NAMALWA (cell line): ENCODE results near the gene MKNK2.
A peak's percentile ranks its signal among the peaks of the same experiment; 100 is the strongest.

Source experiments
- DNase-seq: peaks from one replicate; pipeline ENCODE4 v3.0.0-alpha.2; 2015; ENCODE audit warnings: low spot score

Gene MKNK2

DNA sequence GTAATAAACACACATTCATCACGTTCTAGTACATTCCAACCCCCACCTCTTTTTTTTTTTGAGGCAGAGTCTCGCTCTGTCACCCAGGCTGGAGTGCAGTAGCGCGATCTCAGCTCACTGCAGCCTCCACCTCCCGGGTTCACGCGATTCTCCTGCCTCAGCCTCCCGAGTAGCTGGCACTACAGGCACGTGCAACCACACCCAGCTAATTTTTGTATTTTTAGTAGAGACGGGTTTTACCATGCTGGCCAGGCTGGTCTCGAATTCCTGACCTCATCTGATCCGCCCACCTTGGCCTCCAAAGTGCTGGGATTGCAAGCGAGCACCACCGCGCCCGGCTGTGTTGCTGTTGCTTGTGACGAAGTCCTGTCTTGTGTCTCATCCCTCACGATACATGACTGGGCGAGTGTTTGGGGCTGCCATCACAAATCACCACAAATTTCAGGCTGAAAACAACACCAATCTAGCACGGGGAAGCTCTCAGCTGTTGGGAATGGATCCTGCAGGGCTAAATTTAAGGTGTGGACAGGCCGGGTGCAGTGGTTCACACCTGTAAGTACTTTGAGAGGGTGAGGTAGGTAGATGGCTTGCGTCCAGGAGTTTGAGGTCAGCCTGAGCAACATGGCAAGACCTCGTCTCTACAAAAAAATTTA, 29.4 kb upstream of the MKNK2 start:
- no peak for DNase-seq

DNA sequence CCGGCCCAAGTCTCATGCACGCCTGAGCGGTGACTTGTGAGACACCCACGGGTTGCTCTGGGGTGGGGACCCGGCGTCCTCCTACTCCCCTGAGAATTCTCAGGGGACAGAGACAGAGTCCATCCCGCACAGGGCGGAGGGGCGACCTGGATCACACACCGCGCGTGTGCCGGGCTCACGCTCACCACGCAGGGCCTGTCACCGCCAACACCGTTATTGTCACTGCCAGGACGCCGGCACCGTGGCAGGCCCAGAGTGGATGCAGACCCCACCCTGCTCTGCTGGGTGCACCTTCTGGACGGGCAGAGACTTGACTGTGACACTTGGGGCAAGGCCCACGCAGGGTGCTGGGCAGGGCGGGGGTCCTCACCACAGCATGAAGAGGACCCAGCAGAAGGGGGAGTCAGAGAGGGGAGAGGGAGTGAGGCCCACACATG, 28.8 kb upstream of the MKNK2 start:
- no peak for DNase-seq

DNA sequence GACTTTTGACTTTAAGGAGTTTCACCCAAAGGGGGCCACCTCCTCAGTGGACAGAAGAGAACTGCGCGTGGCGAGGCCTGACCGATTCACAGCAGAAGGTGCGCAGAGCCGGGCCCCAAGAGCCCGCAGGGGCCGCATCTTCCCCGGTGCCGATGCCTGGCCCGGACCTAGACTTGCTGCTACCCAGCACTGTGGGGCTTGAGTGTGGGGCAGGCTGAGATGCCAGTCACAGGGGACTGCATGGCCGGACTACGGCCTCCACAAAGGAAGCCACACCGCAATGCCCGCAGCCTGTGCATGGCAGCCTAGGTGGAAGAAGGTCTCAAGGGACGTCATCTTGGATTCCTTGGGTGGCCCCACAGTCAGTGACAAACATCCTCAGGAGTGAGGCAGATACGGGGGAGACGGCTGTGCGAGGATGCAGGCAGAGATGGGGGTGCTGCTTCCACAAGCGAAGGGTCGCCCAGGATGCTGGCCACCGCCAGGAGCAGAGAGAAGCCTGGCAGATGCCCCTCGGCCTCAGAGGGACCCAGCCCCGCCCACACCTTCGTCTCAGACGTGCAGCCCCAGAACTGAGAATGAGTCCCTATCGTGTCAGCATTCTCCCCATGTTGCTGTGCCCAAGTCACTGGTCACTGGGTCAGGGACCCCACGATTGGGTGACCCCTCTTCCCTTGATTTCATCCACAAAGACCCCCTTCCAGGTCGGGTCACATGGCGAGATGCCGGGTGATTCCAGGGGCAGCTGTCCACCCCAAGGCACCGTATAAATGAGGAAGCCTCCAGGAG, 28.2 kb upstream of the MKNK2 start:
- DNase-seq = no peak

DNA sequence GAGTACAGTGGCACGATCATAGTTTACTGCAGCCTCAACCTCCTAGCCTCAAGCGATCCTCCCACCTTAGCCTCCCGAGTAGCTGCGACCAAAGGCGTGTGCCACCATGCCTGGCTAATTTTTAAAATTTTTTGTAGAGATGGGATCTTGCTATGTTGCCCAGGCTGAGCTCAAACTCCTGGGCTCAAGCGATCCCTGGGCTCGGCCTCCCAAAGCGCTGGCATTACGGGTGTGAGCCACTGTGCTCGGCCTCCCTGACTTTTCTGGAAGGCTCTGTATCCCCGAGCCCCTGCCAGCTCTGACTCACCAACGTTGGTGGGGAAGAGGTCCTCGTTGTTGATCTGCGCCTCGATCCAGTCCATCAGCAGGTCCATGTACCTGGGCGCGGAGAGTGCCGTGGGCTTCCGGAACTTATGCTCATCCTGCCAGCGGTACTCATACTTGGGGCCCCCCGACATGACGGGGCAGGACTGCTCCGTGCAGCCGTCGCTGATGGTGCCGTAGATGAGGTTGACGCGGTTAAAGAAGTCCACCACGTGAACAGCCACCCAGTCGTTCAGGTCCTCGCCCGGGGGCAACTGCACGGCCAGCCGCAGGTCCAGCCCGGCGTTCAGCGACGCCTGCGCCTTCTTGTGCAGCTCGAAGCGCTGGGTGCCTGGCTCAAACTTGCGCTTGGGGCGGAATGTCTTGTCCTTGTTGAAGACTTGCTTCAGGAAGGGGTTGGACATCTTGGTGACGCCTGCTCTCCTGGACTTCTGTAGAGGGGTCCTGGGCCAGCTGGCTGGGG, 27.0 kb upstream of the MKNK2 start:
- no peak for DNase-seq

DNA sequence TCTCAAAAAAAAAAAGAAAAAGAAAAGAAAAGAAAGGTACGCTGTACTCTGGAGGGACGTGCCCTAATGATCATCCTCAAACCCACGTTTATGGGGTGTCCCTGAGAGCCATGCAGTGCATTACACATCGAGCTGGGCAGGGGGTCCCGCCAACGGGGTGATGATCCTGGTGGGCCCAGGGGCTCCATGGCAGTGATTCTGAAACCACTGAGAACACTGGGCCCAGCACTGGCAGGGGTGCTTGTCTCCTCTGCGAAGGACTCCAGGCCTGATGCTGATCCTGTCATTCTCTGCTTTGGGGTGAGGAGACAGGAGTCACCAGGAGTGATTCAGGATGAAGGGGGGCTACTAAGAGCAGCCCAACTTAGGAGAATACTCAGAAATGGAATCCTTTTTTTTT, 26.4 kb upstream of the MKNK2 start:
- DNase-seq = no peak

GRCh38 chr19:2076526-2076944, 25.5 kb upstream of the MKNK2 start:
- no peak for DNase-seq

- DNase-seq = no peak
These were observed 21.9 kb upstream of the MKNK2 start for GRCh38 chr19:2072757-2073551.

DNA sequence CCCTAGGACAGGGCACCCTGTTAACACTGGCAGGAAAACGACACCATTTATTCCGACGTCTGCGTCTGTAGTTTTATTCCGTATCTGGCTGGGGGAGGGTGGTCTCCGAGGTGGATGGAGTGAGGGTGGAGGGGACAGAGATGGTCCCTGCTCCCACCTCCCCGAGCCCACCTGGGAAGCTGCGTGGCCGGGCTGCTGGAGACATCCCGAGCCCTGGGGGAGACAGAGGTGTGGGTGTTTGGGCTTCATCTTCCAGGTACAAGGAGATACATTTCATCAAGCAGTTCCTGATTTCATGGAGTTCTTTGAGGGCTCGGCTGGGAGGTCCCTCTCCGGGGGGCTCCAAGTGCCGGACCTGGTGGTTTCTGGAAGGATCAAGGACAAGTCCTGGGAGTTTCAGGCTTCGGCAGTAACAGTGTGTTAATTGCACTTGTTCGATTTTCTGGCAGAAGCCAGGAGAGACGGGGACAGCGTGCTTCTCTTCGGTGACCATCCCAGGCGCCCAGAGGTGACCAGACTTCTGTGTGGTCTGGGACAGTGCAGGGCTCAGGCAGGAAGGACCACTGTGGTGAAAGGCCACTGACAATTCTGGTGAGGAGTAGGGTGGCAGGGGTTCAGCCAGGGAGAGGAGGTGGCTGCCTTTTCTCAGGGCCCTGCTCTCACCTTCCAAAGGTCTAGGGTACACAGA, 20.1 kb upstream of the MKNK2 start:
- DNase-seq = no peak

DNA sequence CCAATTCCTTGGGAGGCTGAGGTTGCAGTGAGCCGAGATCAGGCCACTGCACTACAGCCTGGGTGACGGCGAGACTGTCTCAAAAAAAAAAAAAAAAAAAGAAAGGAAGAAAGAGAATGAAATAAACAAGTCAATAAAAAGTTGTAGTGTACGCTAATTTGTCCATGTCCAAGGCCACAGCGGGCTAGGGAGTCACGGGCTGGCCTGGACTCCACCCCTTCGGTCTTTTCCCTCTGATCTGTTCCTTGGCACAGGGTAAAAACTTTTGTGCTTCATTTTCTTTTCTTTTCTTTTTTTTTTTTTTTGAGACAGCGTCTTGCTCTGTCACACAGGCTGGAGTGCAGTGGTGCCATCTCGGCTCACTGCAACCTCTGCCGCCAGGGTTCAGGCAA, 19.4 kb upstream of the MKNK2 start:
- no peak for DNase-seq

GRCh38 chr19:2064788-2065524, 13.9 kb upstream of the MKNK2 start:
- DNase-seq = no peak

DNA sequence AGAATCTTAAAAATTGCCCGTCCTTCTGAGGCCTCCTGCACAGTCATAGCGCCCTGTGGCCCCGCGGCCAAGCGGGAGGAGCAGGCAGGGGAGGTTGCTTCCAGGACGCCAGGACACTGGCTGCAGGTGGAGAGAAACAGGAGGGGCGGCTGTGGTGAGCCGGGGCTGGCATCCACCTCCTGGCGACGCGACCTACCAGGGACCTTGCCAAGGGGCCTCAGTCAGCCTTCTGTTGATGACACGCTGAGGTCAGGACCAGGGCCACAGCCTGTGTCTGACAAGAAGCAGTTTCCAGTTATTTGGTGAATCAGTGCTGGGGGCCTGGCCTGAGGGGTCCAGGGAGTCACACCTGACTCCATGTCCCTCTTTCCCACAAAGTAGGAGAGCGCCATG, 13.3 kb upstream of the MKNK2 start:
- no peak for DNase-seq

GRCh38 chr19:2063824-2064223, 12.8 kb upstream of the MKNK2 start:
- no peak for DNase-seq

- no peak for DNase-seq
These were observed 11.7 kb upstream of the MKNK2 start for GRCh38 chr19:2062770-2063169.

- DNase-seq = no peak
These were observed 11.3 kb upstream of the MKNK2 start for GRCh38 chr19:2062389-2062729.

DNA sequence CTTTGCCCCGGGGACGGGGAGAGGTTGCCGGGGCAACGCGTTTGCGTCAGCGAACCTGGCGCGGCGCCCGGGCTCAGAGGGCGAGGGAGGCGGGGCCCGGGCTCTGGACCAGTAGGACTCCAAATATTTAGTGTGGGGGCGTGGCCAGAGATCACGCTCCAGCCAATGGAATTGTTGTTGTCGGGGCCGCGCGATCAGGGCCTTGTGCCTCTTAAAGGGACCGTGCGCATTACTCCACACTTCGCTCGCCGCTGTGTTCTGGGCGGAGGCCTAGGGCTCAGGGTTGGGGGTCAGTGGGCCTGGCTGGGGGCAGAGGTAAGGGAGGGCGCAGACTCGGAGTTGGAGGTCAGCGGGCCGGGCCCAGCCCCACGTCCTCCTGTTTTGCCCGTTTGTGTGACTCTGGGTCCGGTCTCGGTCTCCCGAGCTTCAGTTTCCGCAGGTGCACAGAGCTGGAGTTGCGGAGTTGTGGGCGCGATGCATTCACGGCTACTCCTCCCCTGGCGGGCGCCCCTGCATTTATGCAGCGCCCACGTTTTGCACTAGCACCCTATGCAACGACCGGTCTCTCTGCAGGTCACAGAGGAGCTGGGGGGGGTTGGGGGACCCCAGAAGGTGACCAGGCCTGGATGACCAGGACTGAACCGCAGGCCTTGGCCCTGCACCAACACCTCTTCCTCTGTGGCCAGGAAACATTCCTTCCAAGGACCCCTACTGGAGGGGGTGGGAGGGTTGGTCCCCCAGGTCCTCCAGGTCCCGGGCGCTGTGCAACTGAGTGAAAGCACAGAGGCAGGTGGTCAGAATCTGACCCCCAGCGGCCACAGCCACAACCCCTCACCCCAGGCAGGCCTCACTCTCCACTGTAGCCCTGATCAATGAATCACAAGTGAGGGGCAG, 10.7 kb upstream of the MKNK2 start:
- peak; percentile 99 for DNase-seq

- peak; percentile 67 for DNase-seq
These were observed 9.9 kb upstream of the MKNK2 start for GRCh38 chr19:2060884-2061494.

DNA sequence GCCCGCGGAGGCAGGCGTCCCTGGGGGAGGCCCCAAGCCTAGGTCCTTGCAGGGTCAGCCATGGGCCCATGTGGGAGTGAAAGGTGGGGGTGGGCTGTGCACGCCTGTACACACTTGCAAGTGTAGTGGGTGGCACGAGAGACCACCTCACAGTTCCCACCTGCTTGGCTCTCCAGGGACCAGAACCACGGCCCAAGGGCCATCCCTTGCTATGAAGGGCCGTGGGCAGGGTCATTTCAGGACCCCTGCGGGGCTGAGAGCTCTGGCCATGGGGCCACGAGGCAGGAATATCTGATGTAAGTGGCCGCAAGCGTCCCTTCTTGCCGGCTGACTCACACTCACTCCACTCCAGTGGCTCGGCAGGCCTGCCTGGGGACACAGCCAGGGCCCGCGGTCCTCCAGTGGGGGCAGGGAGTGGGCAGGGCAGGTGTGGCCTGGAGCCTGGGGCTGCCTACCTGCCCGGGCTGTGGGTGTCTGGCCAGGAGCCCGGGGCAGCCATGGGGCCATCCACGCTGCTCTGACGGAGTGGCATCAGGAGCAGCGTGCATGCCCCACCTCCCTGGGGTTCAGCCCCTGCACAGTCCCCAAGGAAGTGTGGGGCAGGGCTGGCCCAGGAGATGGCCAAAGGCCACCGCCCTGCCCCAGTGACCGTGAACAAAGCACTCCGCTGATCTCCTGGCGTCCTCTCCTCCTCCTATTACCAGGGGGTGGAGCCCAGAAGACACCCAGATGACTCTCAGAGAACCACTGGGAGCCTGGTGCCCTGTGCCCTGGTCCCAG, 8.6 kb upstream of the MKNK2 start:
- no peak for DNase-seq

- no peak for DNase-seq
These were observed 7.8 kb upstream of the MKNK2 start for GRCh38 chr19:2058570-2059421.
